Measurements from ENCODE around the gene VAV3. TPM values are rescaled to one million over a fixed set of nuclear protein-coding genes. Genes with fewer than 3 reads are reported as not detected.

VAV3 gene
- polyA plus RNA-seq, 1 donor (not counting 4 experiments of a cell fraction or from before 2014, with no cell fraction given) = 19.6 TPM

- dilution Hi-C loops (cut with MboI; ENCODE audit: extremely low pct_ligation_motif_present, low sequenced_read_pairs) = no loop called here
- Histone ChIP-seq H3K9me3 (ENCODE audit: control insufficient read depth, low read depth, low read length) (no peaks in the 10 kb centered on the region), H3K27ac (ENCODE audit: control insufficient read depth, insufficient read depth, low read length) (no peak overlapping the region), H3K9ac (ENCODE audit: control insufficient read depth, extremely low read depth, insufficient read depth, low read length) (no peak overlapping the region), H3K36me3 (ENCODE audit: control insufficient read depth in 2 of 2, extremely low read depth in 1 of 2, insufficient read depth in 2 of 2, low read length in 2 of 2) (no peaks in the 10 kb centered on the region), H4K20me1 (ENCODE audit: control insufficient read depth, extremely low read depth, insufficient read depth, low read length) (no peaks in the 10 kb centered on the region), H3K9me1 (ENCODE audit: control insufficient read depth, extremely low read depth, insufficient read depth, low read length) (no peaks in the 10 kb centered on the region), H3K27me3 (ENCODE audit: control insufficient read depth, extremely low read depth, insufficient read depth, low read length) (no peaks in the 10 kb centered on the region), H3K79me2 (ENCODE audit: control insufficient read depth, insufficient read depth, low read length) (no peaks in the 10 kb centered on the region), H3K4me1 (ENCODE audit: control insufficient read depth, extremely low read depth, insufficient read depth, low read length) (no peaks in the 10 kb centered on the region), H3K4me3 (ENCODE audit: control insufficient read depth in 2 of 3, extremely low read depth in 1 of 3, insufficient read depth in 2 of 3, low read depth in 1 of 3, low read length in 3 of 3) (no peak overlapping the region), H3K4me2 (ENCODE audit: control insufficient read depth, extremely low read depth, insufficient read depth, low read depth, low read length) (no peak overlapping the region), H2AFZ (ENCODE audit: control insufficient read depth, low read length) (no peak overlapping the region)
- FAIRE-seq (no peak), DNase-seq (ENCODE audit: low read depth, low spot score) (no peak)
- TF ChIP-seq CTCF (optimal IDR thresholded peaks at IDR 0.05 in 1 of 3, IDR thresholded peaks at IDR 0.05 in 1 of 3, conservative IDR thresholded peaks at IDR 0.05 in 1 of 3; ENCODE audit: extremely low read depth in 1 of 3, insufficient read depth in 2 of 3, low read length in 3 of 3) = no peak
- TF ChIP-seq EZH2 (IDR thresholded peaks at IDR 0.05; ENCODE audit: low read length) = no peak
These were observed 34.7 kb downstream of the VAV3 start for GRCh38 chr1:107930292-107930691.

GRCh38 chr1:107927820-107928219, 37.2 kb downstream of the VAV3 start:
- FAIRE-seq = no peak
- Histone ChIP-seq H3K9ac (ENCODE audit: control insufficient read depth, extremely low read depth, insufficient read depth, low read length) (no peak overlapping the region), H3K4me3 (ENCODE audit: control insufficient read depth in 2 of 3, extremely low read depth in 1 of 3, insufficient read depth in 2 of 3, low read depth in 1 of 3, low read length in 3 of 3) (no peak overlapping the region), H3K4me1 (ENCODE audit: control insufficient read depth, extremely low read depth, insufficient read depth, low read length) (no peaks in the 10 kb centered on the region), H3K79me2 (ENCODE audit: control insufficient read depth, insufficient read depth, low read length) (no peaks in the 10 kb centered on the region), H3K9me3 (ENCODE audit: control insufficient read depth, low read depth, low read length) (no peaks in the 10 kb centered on the region), H4K20me1 (ENCODE audit: control insufficient read depth, extremely low read depth, insufficient read depth, low read length) (no peaks in the 10 kb centered on the region), H2AFZ (ENCODE audit: control insufficient read depth, low read length) (no peak overlapping the region), H3K27me3 (ENCODE audit: control insufficient read depth, extremely low read depth, insufficient read depth, low read length) (no peaks in the 10 kb centered on the region), H3K27ac (ENCODE audit: control insufficient read depth, insufficient read depth, low read length) (no peak overlapping the region), H3K36me3 (ENCODE audit: control insufficient read depth in 2 of 2, extremely low read depth in 1 of 2, insufficient read depth in 2 of 2, low read length in 2 of 2) (no peaks in the 10 kb centered on the region), H3K4me2 (ENCODE audit: control insufficient read depth, extremely low read depth, insufficient read depth, low read depth, low read length) (no peak overlapping the region), H3K9me1 (ENCODE audit: control insufficient read depth, extremely low read depth, insufficient read depth, low read length) (no peaks in the 10 kb centered on the region)
- dilution Hi-C loops (cut with MboI; ENCODE audit: extremely low pct_ligation_motif_present, low sequenced_read_pairs) = no loop called here
- no peak for DNase-seq (ENCODE audit: low read depth, low spot score)
- TF ChIP-seq CTCF (optimal IDR thresholded peaks at IDR 0.05 in 1 of 3, IDR thresholded peaks at IDR 0.05 in 1 of 3, conservative IDR thresholded peaks at IDR 0.05 in 1 of 3; ENCODE audit: extremely low read depth in 1 of 3, insufficient read depth in 2 of 3, low read length in 3 of 3) (no peak), EZH2 (IDR thresholded peaks at IDR 0.05; ENCODE audit: low read length) (no peak)
